SU-DHL-6 (cell line): ENCODE data around the gene PRDM15.

Source experiments
- EZH2phosphoT487 ChIP-seq: fragments of 200-600 bp; sonication (generic), shearing (Covaris generic); conservative IDR thresholded peaks from 2 replicates; pipeline ENCODE4 v1.6.1; 2018; ENCODE audit warnings: mild to moderate bottlenecking, antibody characterized with exemption, low read length, moderate library complexity, mixed read lengths
- TF ChIP-seq, protein P1 (sequence below): fragments of 200-600 bp; sonication (generic); IDR thresholded peaks from one replicate; pipeline ENCODE4 v1.5.1; 2017; ENCODE audit warnings: antibody characterized with exemption, mild to moderate bottlenecking, low read length, moderate library complexity; ENCODE audit not compliant: insufficient read depth, poor library complexity, severe bottlenecking

DNA sequence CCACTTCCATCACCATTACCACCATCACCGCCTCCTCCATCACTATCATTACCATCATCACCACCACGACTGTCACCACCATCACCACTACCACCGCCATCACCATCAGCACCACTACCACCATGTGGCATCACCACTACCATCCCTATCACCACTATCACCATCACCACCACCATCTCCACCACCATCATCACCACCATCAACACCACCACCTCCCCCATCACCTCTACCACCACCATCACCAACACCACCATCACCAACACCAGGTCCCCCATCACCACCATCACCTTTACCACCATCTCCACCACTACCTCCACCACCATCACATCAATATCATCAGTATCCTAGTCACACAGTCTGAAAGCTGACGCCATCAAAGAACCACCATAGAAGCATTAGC is 72.4 kb downstream of the PRDM15 start:
- TF ChIP-seq, protein P1, sequence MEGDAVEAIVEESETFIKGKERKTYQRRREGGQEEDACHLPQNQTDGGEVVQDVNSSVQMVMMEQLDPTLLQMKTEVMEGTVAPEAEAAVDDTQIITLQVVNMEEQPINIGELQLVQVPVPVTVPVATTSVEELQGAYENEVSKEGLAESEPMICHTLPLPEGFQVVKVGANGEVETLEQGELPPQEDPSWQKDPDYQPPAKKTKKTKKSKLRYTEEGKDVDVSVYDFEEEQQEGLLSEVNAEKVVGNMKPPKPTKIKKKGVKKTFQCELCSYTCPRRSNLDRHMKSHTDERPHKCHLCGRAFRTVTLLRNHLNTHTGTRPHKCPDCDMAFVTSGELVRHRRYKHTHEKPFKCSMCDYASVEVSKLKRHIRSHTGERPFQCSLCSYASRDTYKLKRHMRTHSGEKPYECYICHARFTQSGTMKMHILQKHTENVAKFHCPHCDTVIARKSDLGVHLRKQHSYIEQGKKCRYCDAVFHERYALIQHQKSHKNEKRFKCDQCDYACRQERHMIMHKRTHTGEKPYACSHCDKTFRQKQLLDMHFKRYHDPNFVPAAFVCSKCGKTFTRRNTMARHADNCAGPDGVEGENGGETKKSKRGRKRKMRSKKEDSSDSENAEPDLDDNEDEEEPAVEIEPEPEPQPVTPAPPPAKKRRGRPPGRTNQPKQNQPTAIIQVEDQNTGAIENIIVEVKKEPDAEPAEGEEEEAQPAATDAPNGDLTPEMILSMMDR: no peak
- TF ChIP-seq EZH2phosphoT487: no peak
